A673 (cell line): ENCODE measurements around the gene RGMA. TPM values are rescaled to one million over a fixed set of nuclear protein-coding genes. Genes with fewer than 3 reads are reported as not detected.

Source experiments
- BruUV-seq: library from RNA; stranded (reverse); fragments of 400-500 nt; replicated peaks from 2 replicates; lab custom pipeline; 2021; lab: Mats Ljungman, UMichigan
- CTCF ChIA-PET: fragments of 300-600 bp; sonication (Branson Sonifier 250); formaldehyde crosslinking; loops from one replicate; lab custom pipeline; 2022; ENCODE audit warnings: antibody characterized with exemption; lab: Charles Lee
- POLR2A ChIA-PET: fragments of 300-600 bp; sonication (Branson Sonifier 250); formaldehyde crosslinking; loops from one replicate; lab custom pipeline; 2022; ENCODE audit warnings: antibody characterized with exemption; ENCODE audit not compliant: low non-redundant PET; lab: Charles Lee
- DNase-seq: peaks from one replicate; pipeline ENCODE4 v3.0.0-alpha.2; 2015; ENCODE audit warnings: low spot score
- H3K27ac ChIP-seq: fragments of 200-600 bp; sonication (generic); 2 replicates; pipeline ENCODE4 v1.5.1; 2016; ENCODE audit warnings: mixed run types, low read depth, mild to moderate bottlenecking, mixed read lengths, antibody characterized with exemption, low read length; ENCODE audit not compliant: poor library complexity, severe bottlenecking
- H3K27me3 ChIP-seq: fragments of 200-600 bp; sonication (generic); replicated peaks from 2 replicates; pipeline ENCODE4 v1.6.1; 2017; ENCODE audit warnings: mixed run types, low read depth, mild to moderate bottlenecking, mixed read lengths, antibody characterized with exemption, low read length; ENCODE audit not compliant: insufficient read depth, poor library complexity
- H3K36me3 ChIP-seq: fragments of 200-600 bp; sonication (generic); 2 replicates; pipeline ENCODE4 v1.6.1; 2016; ENCODE audit warnings: mixed run types, mild to moderate bottlenecking, mixed read lengths, antibody characterized with exemption, low read length; ENCODE audit not compliant: insufficient read depth, poor library complexity, severe bottlenecking
- H3K4me1 ChIP-seq: fragments of 200-600 bp; sonication (generic); 2 replicates; pipeline ENCODE4 v1.6.1; 2017; ENCODE audit warnings: mixed run types, mild to moderate bottlenecking, mixed read lengths, antibody characterized with exemption, low read length; ENCODE audit not compliant: insufficient read depth, poor library complexity, severe bottlenecking
- H3K4me3 ChIP-seq: fragments of 200-600 bp; sonication (generic); 2 replicates; pipeline ENCODE4 v1.5.1; 2016; ENCODE audit warnings: low read depth, mixed run types, mild to moderate bottlenecking, mixed read lengths, low read length; ENCODE audit not compliant: poor library complexity, severe bottlenecking
- H3K9me3 ChIP-seq: fragments of 200-600 bp; sonication (generic); 2 replicates; pipeline ENCODE4 v1.6.1; 2016; ENCODE audit warnings: mixed run types, low read depth, mild to moderate bottlenecking, mixed read lengths, antibody characterized with exemption, low read length; ENCODE audit not compliant: poor library complexity, severe bottlenecking
- CTCF ChIP-seq: fragments of 300-800, 200-600 bp; sonication (generic); conservative IDR thresholded peaks from 2 replicates; pipeline ENCODE4 v1.5.1; 2017; ENCODE audit warnings: low read depth, mild to moderate bottlenecking, antibody characterized with exemption, low read length, moderate library complexity, mixed read lengths
- EZH2 ChIP-seq: fragments of 200-600 bp; sonication (generic); IDR thresholded peaks from 2 replicates; pipeline ENCODE4 v1.6.1; 2017; ENCODE audit warnings: borderline replicate concordance, low read depth, mild to moderate bottlenecking, mixed read lengths, antibody characterized with exemption, low read length; ENCODE audit not compliant: poor library complexity, severe bottlenecking
- intact Hi-C: fragments of 100-400 bp; cut with micrococcal nuclease; formaldehyde crosslinking; loops from one replicate; pipeline ENCODE4 v1.10.0; 2022; ENCODE audit not compliant: unreplicated experiment
- total RNA-seq: library from RNA; stranded (reverse); gene quantifications from 2 replicates; pipeline ENCODE4 v1.2.3, GENCODE V29; 2021

The RGMA gene
- total RNA-seq, 1 experiment from 2014 or later, result 5.0 TPM

GRCh38 chr15:93044301-93045190, 44.5 kb downstream of the RGMA start:
- peaks cover 6% of the 10 kb centered on the region for H3K9me3 ChIP-seq
- no TSS peak for BruUV-seq
- TF ChIP-seq CTCF (no peak), EZH2 (no peak)
- H3K4me3 ChIP-seq, result no peak overlapping the region
- no peaks in the 10 kb centered on the region for H3K36me3 ChIP-seq
- ChIA-PET POLR2A (no interaction called here), CTCF (no interaction called here)
- no peak for DNase-seq
- H3K27me3 ChIP-seq, result no peaks in the 10 kb centered on the region
- peaks cover 4% of the 10 kb centered on the region for H3K4me1 ChIP-seq
- H3K27ac ChIP-seq, result no peak overlapping the region
- intact Hi-C loops, result no loop called here

GRCh38 chr15:93043621-93044300, 45.2 kb downstream of the RGMA start:
- Histone ChIP-seq H3K27ac (no peak overlapping the region), H3K4me3 (no peak overlapping the region), H3K9me3 (peaks cover 6% of the 10 kb centered on the region), H3K4me1 (peaks cover under 1% of the 10 kb centered on the region), H3K27me3 (no peaks in the 10 kb centered on the region), H3K36me3 (no peaks in the 10 kb centered on the region)
- intact Hi-C loops, result no loop called here
- TF ChIP-seq EZH2, result no peak
- TF ChIP-seq CTCF, result no peak
- BruUV-seq, result no TSS peak
- no peak for DNase-seq
- ChIA-PET CTCF (no interaction called here), POLR2A (no interaction called here)

- no peak overlapping the region for H3K27ac ChIP-seq
- no peaks in the 10 kb centered on the region for H3K27me3 ChIP-seq
- DNase-seq, result no peak
- H3K9me3 ChIP-seq, result peaks cover 6% of the 10 kb centered on the region
- no peaks in the 10 kb centered on the region for H3K4me1 ChIP-seq
- TF ChIP-seq CTCF (no peak), EZH2 (no peak)
- ChIA-PET CTCF (no interaction called here), POLR2A (no interaction called here)
- no peaks in the 10 kb centered on the region for H3K36me3 ChIP-seq
- intact Hi-C loops, result no loop called here
- no TSS peak for BruUV-seq
- no peak overlapping the region for H3K4me3 ChIP-seq
Measured at GRCh38 chr15:93042691-93043378, 46.2 kb downstream of the RGMA start.
